Activated CD4-positive, alpha-beta T cell treated with anti-CD3 and anti-CD28 coated beads, Interleukin-2, amount 50 U/mL, for 4 hours (primary cell): Measurements from ENCODE around the gene F2RL3.
"Not testable (repeated sequence)": the region's sequence is repeated elsewhere in the genome, so short reads cannot be mapped to it uniquely, and the experiment has no call there.

ENCODE experiments used
- DNase-seq, 2 experiments: peaks; one replicate each; pipeline ENCODE4 v3.0.0-alpha.2; 2020

The F2RL3 gene

GRCh38 chr19:16888629-16889365, at the start of gene F2RL3:
TSS of gene F2RL3 (plus strand) at chr19:16888999. CDS start at chr19:16889190, 191 bp downstream.
- DNase-seq: no peak

- no peak for DNase-seq
These were observed 47.3 kb upstream of the F2RL3 start for GRCh38 chr19:16841391-16841926.

- no peak for DNase-seq
These were observed 41.9 kb upstream of the F2RL3 start for GRCh38 chr19:16846901-16847300.

- no peak for DNase-seq
These were observed 41.4 kb upstream of the F2RL3 start for GRCh38 chr19:16847430-16847829.

GRCh38 chr19:16849168-16849567, 39.6 kb upstream of the F2RL3 start:
- DNase-seq: no peak

- no peak for DNase-seq
These were observed 38.7 kb upstream of the F2RL3 start for GRCh38 chr19:16850133-16850532.

- no peak for DNase-seq
These were observed 37.6 kb upstream of the F2RL3 start for GRCh38 chr19:16851031-16851712.

GRCh38 chr19:16853066-16853465, 35.7 kb upstream of the F2RL3 start:
- no peak for DNase-seq

GRCh38 chr19:16856091-16856490, 32.7 kb upstream of the F2RL3 start:
- DNase-seq: no peak

- DNase-seq: no peak
These were observed 29.2 kb upstream of the F2RL3 start for GRCh38 chr19:16859626-16860025.

- no peak for DNase-seq
These were observed 28.7 kb upstream of the F2RL3 start for GRCh38 chr19:16860118-16860517.

- no peak for DNase-seq
These were observed 27.8 kb upstream of the F2RL3 start for GRCh38 chr19:16861011-16861410.

GRCh38 chr19:16861834-16862233, 27.0 kb upstream of the F2RL3 start:
- no peak for DNase-seq

GRCh38 chr19:16862826-16863415, 25.9 kb upstream of the F2RL3 start:
- DNase-seq: no peak

GRCh38 chr19:16867211-16867610, 21.6 kb upstream of the F2RL3 start:
- DNase-seq: no peak

GRCh38 chr19:16868423-16869130, 20.2 kb upstream of the F2RL3 start:
- DNase-seq: no peak

GRCh38 chr19:16869331-16869972, 19.3 kb upstream of the F2RL3 start:
- no peak for DNase-seq

- no peak for DNase-seq
These were observed 16.9 kb upstream of the F2RL3 start for GRCh38 chr19:16871871-16872270.

GRCh38 chr19:16872728-16873127, 16.1 kb upstream of the F2RL3 start:
- DNase-seq: no peak

GRCh38 chr19:16873594-16873993, 15.2 kb upstream of the F2RL3 start:
- DNase-seq: no peak

- DNase-seq: no peak
These were observed 14.4 kb upstream of the F2RL3 start for GRCh38 chr19:16874250-16874977.

GRCh38 chr19:16874978-16875299, 13.9 kb upstream of the F2RL3 start:
- not testable (repeated sequence) for DNase-seq
